Measurements from ENCODE around the gene LAMA4. TPM values are rescaled to one million over a fixed set of nuclear protein-coding genes. Genes with fewer than 3 reads are reported as not detected.

The LAMA4 gene
- total and polyA plus RNA-seq, 2 of the 13 experiments (the other 11 are each of a cell fraction or from before 2014, with no cell fraction given), result not detected

GRCh38 chr6:112087136-112087911 is 167.0 kb downstream of the LAMA4 start, which contains the start of the genes FAM229B and TUBE1 (continued):
- TF ChIP-seq RBM22 (optimal IDR thresholded peaks at IDR 0.05; ENCODE audit: low read length) (peak; percentile 92), ZMYM2 (CRISPR knock-in tag; IDR thresholded peaks at IDR 0.05) (no peak), ZNF251 (CRISPR knock-in tag; IDR thresholded peaks at IDR 0.05) (no peak), ZNF570 (CRISPR knock-in tag; IDR thresholded peaks at IDR 0.05; ENCODE audit: borderline replicate concordance) (no peak), TBX2 (CRISPR knock-in tag; IDR thresholded peaks at IDR 0.05; ENCODE audit: borderline replicate concordance) (peak; percentile 67), ZNF232 (CRISPR knock-in tag; IDR thresholded peaks at IDR 0.05; ENCODE audit: borderline replicate concordance) (no peak; the same call in 1 of the 2 replicates), ZNF264 (CRISPR knock-in tag; IDR thresholded peaks at IDR 0.05) (peak; percentile 20; the same call in 1 of the 2 replicates), KMT2A (CRISPR knock-in tag; IDR thresholded peaks at IDR 0.05) (peak; percentile 93), HOXA9 (CRISPR knock-in tag; IDR thresholded peaks at IDR 0.05; ENCODE audit: borderline replicate concordance) (no peak), CHD4 (IDR thresholded peaks at IDR 0.05; ENCODE audit: borderline replicate concordance, low read length) (no peak), NFKB2 (CRISPR knock-in tag; IDR thresholded peaks at IDR 0.05; ENCODE audit: borderline replicate concordance) (peak; percentile 96; the same call in 1 of the 2 replicates), ZBTB38 (CRISPR knock-in tag; IDR thresholded peaks at IDR 0.05) (peak; percentile 85), HMG20B (CRISPR knock-in tag; conservative IDR thresholded peaks at IDR 0.05) (no peak; the same call in 1 of the 2 replicates), GATA4 (IDR thresholded peaks at IDR 0.05; ENCODE audit: borderline replicate concordance, low read depth) (0 out of 2 replicates have a peak, but pooled peaks have one; percentile 67), TEAD3 (CRISPR knock-in tag; optimal IDR thresholded peaks at IDR 0.05; ENCODE audit: borderline replicate concordance) (peak; percentile 86), ZNF329 (CRISPR knock-in tag; IDR thresholded peaks at IDR 0.05; ENCODE audit: low read depth) (no peak), ZNF160 (CRISPR knock-in tag; IDR thresholded peaks at IDR 0.05) (0 out of 2 replicates have a peak, but pooled peaks have one; percentile 53)
- TF ChIP-seq, protein P1, sequence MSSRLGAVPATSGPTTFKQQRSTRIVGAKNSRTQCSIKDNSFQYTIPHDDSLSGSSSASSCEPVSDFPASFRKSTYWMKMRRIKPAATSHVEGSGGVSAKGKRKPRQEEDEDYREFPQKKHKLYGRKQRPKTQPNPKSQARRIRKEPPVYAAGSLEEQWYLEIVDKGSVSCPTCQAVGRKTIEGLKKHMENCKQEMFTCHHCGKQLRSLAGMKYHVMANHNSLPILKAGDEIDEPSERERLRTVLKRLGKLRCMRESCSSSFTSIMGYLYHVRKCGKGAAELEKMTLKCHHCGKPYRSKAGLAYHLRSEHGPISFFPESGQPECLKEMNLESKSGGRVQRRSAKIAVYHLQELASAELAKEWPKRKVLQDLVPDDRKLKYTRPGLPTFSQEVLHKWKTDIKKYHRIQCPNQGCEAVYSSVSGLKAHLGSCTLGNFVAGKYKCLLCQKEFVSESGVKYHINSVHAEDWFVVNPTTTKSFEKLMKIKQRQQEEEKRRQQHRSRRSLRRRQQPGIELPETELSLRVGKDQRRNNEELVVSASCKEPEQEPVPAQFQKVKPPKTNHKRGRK (CRISPR knock-in tag; IDR thresholded peaks at IDR 0.05), result no peak
- TF ChIP-seq, protein P2, sequence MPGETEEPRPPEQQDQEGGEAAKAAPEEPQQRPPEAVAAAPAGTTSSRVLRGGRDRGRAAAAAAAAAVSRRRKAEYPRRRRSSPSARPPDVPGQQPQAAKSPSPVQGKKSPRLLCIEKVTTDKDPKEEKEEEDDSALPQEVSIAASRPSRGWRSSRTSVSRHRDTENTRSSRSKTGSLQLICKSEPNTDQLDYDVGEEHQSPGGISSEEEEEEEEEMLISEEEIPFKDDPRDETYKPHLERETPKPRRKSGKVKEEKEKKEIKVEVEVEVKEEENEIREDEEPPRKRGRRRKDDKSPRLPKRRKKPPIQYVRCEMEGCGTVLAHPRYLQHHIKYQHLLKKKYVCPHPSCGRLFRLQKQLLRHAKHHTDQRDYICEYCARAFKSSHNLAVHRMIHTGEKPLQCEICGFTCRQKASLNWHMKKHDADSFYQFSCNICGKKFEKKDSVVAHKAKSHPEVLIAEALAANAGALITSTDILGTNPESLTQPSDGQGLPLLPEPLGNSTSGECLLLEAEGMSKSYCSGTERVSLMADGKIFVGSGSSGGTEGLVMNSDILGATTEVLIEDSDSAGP (CRISPR knock-in tag; IDR thresholded peaks at IDR 0.05; ENCODE audit: borderline replicate concordance), result peak; percentile 94; the same call in 1 of the 2 replicates
- TF ChIP-seq, protein P3, sequence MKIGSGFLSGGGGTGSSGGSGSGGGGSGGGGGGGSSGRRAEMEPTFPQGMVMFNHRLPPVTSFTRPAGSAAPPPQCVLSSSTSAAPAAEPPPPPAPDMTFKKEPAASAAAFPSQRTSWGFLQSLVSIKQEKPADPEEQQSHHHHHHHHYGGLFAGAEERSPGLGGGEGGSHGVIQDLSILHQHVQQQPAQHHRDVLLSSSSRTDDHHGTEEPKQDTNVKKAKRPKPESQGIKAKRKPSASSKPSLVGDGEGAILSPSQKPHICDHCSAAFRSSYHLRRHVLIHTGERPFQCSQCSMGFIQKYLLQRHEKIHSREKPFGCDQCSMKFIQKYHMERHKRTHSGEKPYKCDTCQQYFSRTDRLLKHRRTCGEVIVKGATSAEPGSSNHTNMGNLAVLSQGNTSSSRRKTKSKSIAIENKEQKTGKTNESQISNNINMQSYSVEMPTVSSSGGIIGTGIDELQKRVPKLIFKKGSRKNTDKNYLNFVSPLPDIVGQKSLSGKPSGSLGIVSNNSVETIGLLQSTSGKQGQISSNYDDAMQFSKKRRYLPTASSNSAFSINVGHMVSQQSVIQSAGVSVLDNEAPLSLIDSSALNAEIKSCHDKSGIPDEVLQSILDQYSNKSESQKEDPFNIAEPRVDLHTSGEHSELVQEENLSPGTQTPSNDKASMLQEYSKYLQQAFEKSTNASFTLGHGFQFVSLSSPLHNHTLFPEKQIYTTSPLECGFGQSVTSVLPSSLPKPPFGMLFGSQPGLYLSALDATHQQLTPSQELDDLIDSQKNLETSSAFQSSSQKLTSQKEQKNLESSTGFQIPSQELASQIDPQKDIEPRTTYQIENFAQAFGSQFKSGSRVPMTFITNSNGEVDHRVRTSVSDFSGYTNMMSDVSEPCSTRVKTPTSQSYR (CRISPR knock-in tag; IDR thresholded peaks at IDR 0.05; ENCODE audit: borderline replicate concordance), result no peak
- TF ChIP-seq, protein P4, sequence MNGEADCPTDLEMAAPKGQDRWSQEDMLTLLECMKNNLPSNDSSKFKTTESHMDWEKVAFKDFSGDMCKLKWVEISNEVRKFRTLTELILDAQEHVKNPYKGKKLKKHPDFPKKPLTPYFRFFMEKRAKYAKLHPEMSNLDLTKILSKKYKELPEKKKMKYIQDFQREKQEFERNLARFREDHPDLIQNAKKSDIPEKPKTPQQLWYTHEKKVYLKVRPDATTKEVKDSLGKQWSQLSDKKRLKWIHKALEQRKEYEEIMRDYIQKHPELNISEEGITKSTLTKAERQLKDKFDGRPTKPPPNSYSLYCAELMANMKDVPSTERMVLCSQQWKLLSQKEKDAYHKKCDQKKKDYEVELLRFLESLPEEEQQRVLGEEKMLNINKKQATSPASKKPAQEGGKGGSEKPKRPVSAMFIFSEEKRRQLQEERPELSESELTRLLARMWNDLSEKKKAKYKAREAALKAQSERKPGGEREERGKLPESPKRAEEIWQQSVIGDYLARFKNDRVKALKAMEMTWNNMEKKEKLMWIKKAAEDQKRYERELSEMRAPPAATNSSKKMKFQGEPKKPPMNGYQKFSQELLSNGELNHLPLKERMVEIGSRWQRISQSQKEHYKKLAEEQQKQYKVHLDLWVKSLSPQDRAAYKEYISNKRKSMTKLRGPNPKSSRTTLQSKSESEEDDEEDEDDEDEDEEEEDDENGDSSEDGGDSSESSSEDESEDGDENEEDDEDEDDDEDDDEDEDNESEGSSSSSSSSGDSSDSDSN (CRISPR knock-in tag; IDR thresholded peaks at IDR 0.05), result peak; percentile 94
